ENCODE results near the gene INSYN1. TPM values are rescaled to one million over a fixed set of nuclear protein-coding genes. Genes with fewer than 3 reads are reported as not detected.

INSYN1 gene
- total RNA-seq, 1 donor from 2014 or later: 5.0 TPM

- no peak for DNase-seq (ENCODE audit: low spot score)
Observed at GRCh38 chr15:73779974-73780373, 26.8 kb upstream of the INSYN1 start.

GRCh38 chr15:73777741-73778140, 24.6 kb upstream of the INSYN1 start:
- DNase-seq (ENCODE audit: low spot score): no peak

- no peak for DNase-seq (ENCODE audit: low spot score)
Observed at GRCh38 chr15:73773428-73773827, 20.3 kb upstream of the INSYN1 start.

GRCh38 chr15:73771385-73772045, 18.4 kb upstream of the INSYN1 start:
- no peak for DNase-seq (ENCODE audit: low spot score)

- no peak for DNase-seq (ENCODE audit: low spot score)
Observed at GRCh38 chr15:73770050-73770449, 16.9 kb upstream of the INSYN1 start.

- no peak for DNase-seq (ENCODE audit: low spot score)
Observed at GRCh38 chr15:73767806-73768501, 14.8 kb upstream of the INSYN1 start.

- DNase-seq (ENCODE audit: low spot score): no peak
Observed at GRCh38 chr15:73766598-73766997, 13.4 kb upstream of the INSYN1 start.

GRCh38 chr15:73765778-73766177, 12.6 kb upstream of the INSYN1 start:
- DNase-seq (ENCODE audit: low spot score): no peak

- DNase-seq (ENCODE audit: low spot score): no peak
Observed at GRCh38 chr15:73763931-73764330, 10.8 kb upstream of the INSYN1 start.

GRCh38 chr15:73760330-73761329, 7.5 kb upstream of the INSYN1 start:
- DNase-seq (ENCODE audit: low spot score): no peak

GRCh38 chr15:73758461-73758860, 5.3 kb upstream of the INSYN1 start:
- no peak for DNase-seq (ENCODE audit: low spot score)

GRCh38 chr15:73757571-73757970, 4.4 kb upstream of the INSYN1 start:
- DNase-seq (ENCODE audit: low spot score): no peak

GRCh38 chr15:73756947-73757513, 3.9 kb upstream of the INSYN1 start:
- no peak for DNase-seq (ENCODE audit: low spot score)

GRCh38 chr15:73756390-73756789, 3.2 kb upstream of the INSYN1 start:
- no peak for DNase-seq (ENCODE audit: low spot score)

- no peak for DNase-seq (ENCODE audit: low spot score)
Observed at GRCh38 chr15:73755946-73756345, 2.8 kb upstream of the INSYN1 start.

GRCh38 chr15:73755481-73755880, 2.3 kb upstream of the INSYN1 start:
- DNase-seq (ENCODE audit: low spot score): no peak

- DNase-seq (ENCODE audit: low spot score): no peak
Observed at GRCh38 chr15:73754461-73754860, 1.3 kb upstream of the INSYN1 start.

GRCh38 chr15:73752806-73753193, 351 bp downstream of the INSYN1 start:
- DNase-seq (ENCODE audit: low spot score): no peak

- DNase-seq (ENCODE audit: low spot score): no peak
Observed at GRCh38 chr15:73751899-73752805, 999 bp downstream of the INSYN1 start.

- no peak for DNase-seq (ENCODE audit: low spot score)
Observed at GRCh38 chr15:73751511-73751898, 1.6 kb downstream of the INSYN1 start.
